Subcutaneous adipose tissue (tissue), 4 donors: Measurements from ENCODE around the gene MAPK13. TPM values are rescaled to one million over a fixed set of nuclear protein-coding genes. Genes with fewer than 3 reads are reported as not detected.

Experiments used
- total RNA-seq, 4 donors: library from RNA; depleted of rRNA; stranded (reverse); fragments of >200 nt; gene quantifications; one replicate each; pipeline ENCODE4 v1.1.0, GENCODE V29; 2016
- TF ChIP-seq, protein P1 (sequence below): fragments of 450-650 bp; IDR thresholded peaks from one replicate; pipeline ENCODE4 v1.5.1; 2016; ENCODE audit warnings: low read depth, mild to moderate bottlenecking, control low read depth, antibody characterized with exemption, moderate library complexity

Gene MAPK13
- total RNA-seq, 4 donors from 2014 or later = 2.6 to 24.6 (median 7.0) TPM

DNA sequence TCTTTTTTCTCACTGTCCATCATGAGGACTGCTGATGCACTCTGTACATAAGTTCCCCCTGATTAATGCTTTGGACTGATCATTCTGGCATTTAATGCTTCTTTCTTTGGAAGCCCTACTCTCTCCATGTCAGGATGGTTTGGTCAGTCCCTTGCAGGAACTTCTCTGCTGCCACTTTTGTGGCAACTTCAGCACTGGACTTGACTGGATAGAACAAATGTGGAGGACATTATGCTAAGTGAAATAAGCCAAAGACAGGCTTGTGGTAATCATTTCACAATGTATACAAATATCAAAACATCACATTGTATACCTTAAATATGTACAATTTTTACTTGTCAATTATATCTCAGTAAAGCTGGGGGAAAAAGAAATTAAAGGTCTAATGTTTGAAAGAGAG lies 54.0 kb downstream of the MAPK13 start:
- TF ChIP-seq, protein P1, sequence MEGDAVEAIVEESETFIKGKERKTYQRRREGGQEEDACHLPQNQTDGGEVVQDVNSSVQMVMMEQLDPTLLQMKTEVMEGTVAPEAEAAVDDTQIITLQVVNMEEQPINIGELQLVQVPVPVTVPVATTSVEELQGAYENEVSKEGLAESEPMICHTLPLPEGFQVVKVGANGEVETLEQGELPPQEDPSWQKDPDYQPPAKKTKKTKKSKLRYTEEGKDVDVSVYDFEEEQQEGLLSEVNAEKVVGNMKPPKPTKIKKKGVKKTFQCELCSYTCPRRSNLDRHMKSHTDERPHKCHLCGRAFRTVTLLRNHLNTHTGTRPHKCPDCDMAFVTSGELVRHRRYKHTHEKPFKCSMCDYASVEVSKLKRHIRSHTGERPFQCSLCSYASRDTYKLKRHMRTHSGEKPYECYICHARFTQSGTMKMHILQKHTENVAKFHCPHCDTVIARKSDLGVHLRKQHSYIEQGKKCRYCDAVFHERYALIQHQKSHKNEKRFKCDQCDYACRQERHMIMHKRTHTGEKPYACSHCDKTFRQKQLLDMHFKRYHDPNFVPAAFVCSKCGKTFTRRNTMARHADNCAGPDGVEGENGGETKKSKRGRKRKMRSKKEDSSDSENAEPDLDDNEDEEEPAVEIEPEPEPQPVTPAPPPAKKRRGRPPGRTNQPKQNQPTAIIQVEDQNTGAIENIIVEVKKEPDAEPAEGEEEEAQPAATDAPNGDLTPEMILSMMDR = no peak

- TF ChIP-seq, protein P1 = no peak
Measured at GRCh38 chr6:36186199-36186598, 55.9 kb downstream of the MAPK13 start.

GRCh38 chr6:36187446-36187845 lies 57.1 kb downstream of the MAPK13 start:
- TF ChIP-seq, protein P1 = no peak

Other genes starting within 250 kb of the MAPK13 start
- gene SRPK1, start 209.4 kb upstream of the MAPK13 start, total RNA-seq = 10 to 100 TPM; 26.2 to 38.8 (median 33.1) TPM
- 1 to 10 TPM in 2 of 4 donors, under 1 TPM in 1, not detected in 1; 0.33 to 2.2 (median 2.0) TPM for gene SLC26A8, start 105.9 kb upstream of the MAPK13 start, total RNA-seq
- 10 to 100 TPM; 78.2 to 96.5 (median 88.8) TPM for gene MAPK14, start 102.7 kb upstream of the MAPK13 start, total RNA-seq
- 10 to 100 TPM; 12.7 to 31.1 (median 20.3) TPM for gene BRPF3, start 66.2 kb downstream of the MAPK13 start, total RNA-seq
- gene PNPLA1, start 139.5 kb downstream of the MAPK13 start, total RNA-seq = not detected
- gene BNIP5, start 206.4 kb downstream of the MAPK13 start, total RNA-seq = not detected